Gastrocnemius medialis (tissue), 4 donors: ENCODE results near the gene CIT. TPM values are rescaled to one million over a fixed set of nuclear protein-coding genes. Genes with fewer than 3 reads are reported as not detected.

Source experiments
- ATAC-seq, 2 donors: fragments of 150-250 bp; one replicate each; pipeline ENCODE4 v1.9.1; 2016
- DNase-seq, 2 donors: peaks; one replicate each; pipeline ENCODE4 v3.0.0-alpha.2; 2019
- H3K27ac ChIP-seq, 4 donors: fragments of 200-600 bp; sonication (generic); 1 replicate in 1 of 4; 2 replicates in 3 of 4; pipeline ENCODE4 v1.5.1; 2016 to 2018; ENCODE audit warnings: mild to moderate bottlenecking in 2 of 4, moderate library complexity in 1 of 4
- H3K27me3 ChIP-seq, 3 donors: fragments of 200-600 bp; sonication (generic) in 2 of 3; 1 replicate in 1 of 3; 2 replicates in 2 of 3; pipeline versions ENCODE4 v1.5.1 to v1.6.0; 2016 to 2019; ENCODE audit warnings: mild to moderate bottlenecking in 1 of 3, moderate library complexity in 1 of 3
- H3K36me3 ChIP-seq, 2 donors: fragments of 200-600 bp; sonication (generic) in 1 of 2; one replicate each; pipeline ENCODE4 v1.5.1; 2017 to 2018
- H3K4me1 ChIP-seq, 2 donors: fragments of 200-600 bp; sonication (generic) in 1 of 2; one replicate each; pipeline ENCODE4 v1.5.1; 2016 to 2017; ENCODE audit warnings: mild to moderate bottlenecking in 2 of 2
- H3K4me3 ChIP-seq, 4 donors: fragments of 200-600 bp; sonication (generic) in 3 of 4; 1 replicate in 1 of 4; 2 replicates in 3 of 4; pipeline ENCODE4 v1.5.1; 2016 to 2019; ENCODE audit warnings: mild to moderate bottlenecking in 2 of 4
- H3K9me3 ChIP-seq, 3 donors: fragments of 200-600 bp; sonication (generic) in 2 of 3; 1 replicate in 1 of 3; 2 replicates in 2 of 3; pipeline ENCODE4 v1.5.1; 2016 to 2019
- CTCF ChIP-seq, 5 experiments: fragments of 450-650 bp in 3 of 5; fragments of 200-600 bp in 2 of 5; sonication (generic) in 2 of 5; IDR thresholded peaks in 4 of 5; conservative IDR thresholded peaks in 1 of 5; 1 replicate in 4 of 5; 2 replicates in 1 of 5; pipeline ENCODE4 v1.5.1; 2016 to 2019; ENCODE audit warnings: antibody characterized with exemption in 5 of 5, mild to moderate bottlenecking in 3 of 5, moderate library complexity in 3 of 5
- POLR2A ChIP-seq, 2 donors: fragments of 450-650 bp; IDR thresholded peaks; one replicate each; pipeline ENCODE4 v1.6.1; 2017; ENCODE audit warnings: antibody characterized with exemption in 2 of 2, mild to moderate bottlenecking in 2 of 2, moderate library complexity in 2 of 2
- in situ Hi-C, 4 donors: fragments of 200-750 bp; cut with MboI; loops; one replicate each; pipeline versions ENCODE4 v1.15.0 to v1.8.0; 2017; ENCODE audit warnings: low sequenced_read_pairs in 4 of 4
- intact Hi-C: fragments of 100-400 bp; cut with DNase I; formaldehyde crosslinking; loops from one replicate; pipeline ENCODE4 v1.15.1; 2023; ENCODE audit warnings: low total_unique reads
- total RNA-seq, 4 donors: library from RNA; depleted of rRNA; stranded (reverse); fragments of >200 nt; gene quantifications; one replicate each; pipeline versions ENCODE4 v1.1.0 to v1.2.3, GENCODE V29; 2016

Gene CIT
- total RNA-seq, 4 donors from 2014 or later = 0.05 to 4.0 (median 1.5) TPM

GRCh38 chr12:119775246-119775895 is 101.7 kb downstream of the CIT start:
- Histone ChIP-seq H3K27me3 (no peaks in the 10 kb centered on the region), H3K4me1 (no peaks in the 10 kb centered on the region), H3K9me3 (no peaks in the 10 kb centered on the region), H3K27ac (no peak overlapping the region), H3K4me3 (no peak overlapping the region), H3K36me3 (no peaks in the 10 kb centered on the region)
- TF ChIP-seq POLR2A (IDR thresholded peaks at IDR 0.05) = no peak
- TF ChIP-seq CTCF (IDR thresholded peaks at IDR 0.05 in 4 of 5, conservative IDR thresholded peaks at IDR 0.05 in 1 of 5) = no peak
- in situ Hi-C loops (no loop called here), intact Hi-C loops (no loop called here)
- DNase-seq (no peak), ATAC-seq (no peak)

GRCh38 chr12:119772431-119772830 is 104.7 kb downstream of the CIT start:
- Histone ChIP-seq H3K9me3 (no peaks in the 10 kb centered on the region), H3K4me1 (no peaks in the 10 kb centered on the region), H3K27me3 (no peaks in the 10 kb centered on the region), H3K27ac (no peak overlapping the region), H3K36me3 (no peaks in the 10 kb centered on the region), H3K4me3 (no peak overlapping the region)
- in situ Hi-C loops = no loop called here
- DNase-seq (no peak), ATAC-seq (no peak)
- TF ChIP-seq CTCF (IDR thresholded peaks at IDR 0.05 in 4 of 5, conservative IDR thresholded peaks at IDR 0.05 in 1 of 5) = no peak
- no peak for TF ChIP-seq POLR2A (IDR thresholded peaks at IDR 0.05)
- intact Hi-C loops = no loop called here

- H3K36me3 ChIP-seq = no peaks in the 10 kb centered on the region
- intact Hi-C loops (no loop called here), in situ Hi-C loops (no loop called here)
- DNase-seq (no peak), ATAC-seq (no peak)
- no peak overlapping the region for H3K27ac ChIP-seq
- H3K4me1 ChIP-seq = no peaks in the 10 kb centered on the region
- no peaks in the 10 kb centered on the region for H3K27me3 ChIP-seq
- no peak overlapping the region for H3K4me3 ChIP-seq
- H3K9me3 ChIP-seq = no peaks in the 10 kb centered on the region
- no peak for TF ChIP-seq POLR2A (IDR thresholded peaks at IDR 0.05)
- no peak for TF ChIP-seq CTCF (IDR thresholded peaks at IDR 0.05 in 4 of 5, conservative IDR thresholded peaks at IDR 0.05 in 1 of 5)
These were observed 107.0 kb downstream of the CIT start for GRCh38 chr12:119770146-119770545.

- intact Hi-C loops = no loop called here
- H3K4me3 ChIP-seq = no peak overlapping the region
- no peak for TF ChIP-seq POLR2A (IDR thresholded peaks at IDR 0.05)
- TF ChIP-seq CTCF (IDR thresholded peaks at IDR 0.05 in 4 of 5, conservative IDR thresholded peaks at IDR 0.05 in 1 of 5) = no peak
- no peak for DNase-seq
- H3K27ac ChIP-seq = no peak overlapping the region
- H3K27me3 ChIP-seq = no peaks in the 10 kb centered on the region
- no peaks in the 10 kb centered on the region for H3K36me3 ChIP-seq
- no peaks in the 10 kb centered on the region for H3K9me3 ChIP-seq
- no peak for ATAC-seq
- in situ Hi-C loops = no loop called here
- H3K4me1 ChIP-seq = no peaks in the 10 kb centered on the region
These were observed 114.5 kb downstream of the CIT start for GRCh38 chr12:119762619-119763018.

GRCh38 chr12:119758722-119759121 is 118.4 kb downstream of the CIT start:
- in situ Hi-C loops = no loop called here
- intact Hi-C loops = no loop called here
- Histone ChIP-seq H3K4me1 (no peaks in the 10 kb centered on the region), H3K36me3 (no peaks in the 10 kb centered on the region), H3K9me3 (no peaks in the 10 kb centered on the region), H3K27me3 (no peaks in the 10 kb centered on the region), H3K4me3 (no peak overlapping the region), H3K27ac (no peak overlapping the region)
- ATAC-seq = no peak
- DNase-seq = no peak
- TF ChIP-seq CTCF (IDR thresholded peaks at IDR 0.05 in 4 of 5, conservative IDR thresholded peaks at IDR 0.05 in 1 of 5) (no peak), POLR2A (IDR thresholded peaks at IDR 0.05) (no peak)
